ENCODE measurements around the gene ARHGAP40. TPM values are rescaled to one million over a fixed set of nuclear protein-coding genes. Genes with fewer than 3 reads are reported as not detected.

Gene ARHGAP40
- total and polyA plus RNA-seq, 2 donors (not counting 3 experiments of a cell fraction or from before 2014, with no cell fraction given) = 0.18 to 0.20 TPM

GRCh38 chr20:38590676-38591473 lies 10.7 kb upstream of the ARHGAP40 start:
- FAIRE-seq = no peak
- intact Hi-C loops (cut with micrococcal nuclease) = no loop called here
- Histone ChIP-seq H3K79me2 (ENCODE audit: control insufficient read depth, insufficient read depth, low read length) (no peaks in the 10 kb centered on the region), H3K36me3 (ENCODE audit: control insufficient read depth in 2 of 2, extremely low read depth in 1 of 2, insufficient read depth in 2 of 2, low read length in 2 of 2) (no peaks in the 10 kb centered on the region), H2AFZ (ENCODE audit: low read depth, low read length) (no peak overlapping the region), H3K9me3 (replicated peaks; ENCODE audit: control insufficient read depth, insufficient read depth, low read length) (no peaks in the 10 kb centered on the region), H3K27me3 (ENCODE audit: control insufficient read depth in 2 of 2, insufficient read depth in 2 of 2, low read length in 2 of 2) (no peaks in the 10 kb centered on the region), H3K27ac (ENCODE audit: insufficient read depth, low read depth, low read length) (no peak overlapping the region), H3K4me3 (replicated peaks in 1 of 3; ENCODE audit: insufficient read depth in 1 of 3, low read depth in 1 of 3, low read length in 3 of 3) (no peak overlapping the region), H4K20me1 (replicated peaks; ENCODE audit: control insufficient read depth, extremely low read depth, insufficient read depth, low read length) (no peaks in the 10 kb centered on the region), H3K4me2 (ENCODE audit: insufficient read depth, low read length) (no peak overlapping the region), H3K9ac (replicated peaks; ENCODE audit: extremely low read depth, insufficient read depth, low read length) (no peak overlapping the region), H3K9me1 (replicated peaks; ENCODE audit: control insufficient read depth, extremely low read depth, insufficient read depth, low read length) (no peaks in the 10 kb centered on the region), H3K4me1 (ENCODE audit: control insufficient read depth, extremely low read depth, insufficient read depth, low read length) (no peaks in the 10 kb centered on the region)
- BruUV-seq (replicated peaks) = no TSS peak
- dilution Hi-C loops (cut with MboI; ENCODE audit: extremely low pct_ligation_motif_present, low sequenced_read_pairs) = no loop called here
- no peak for DNase-seq (ENCODE audit: low read depth, low spot score)
- ChIA-PET POLR2A (no interaction called here), CTCF (no interaction called here)
- TF ChIP-seq CTCF (IDR thresholded peaks at IDR 0.05; ENCODE audit: extremely low read depth in 1 of 2, insufficient read depth in 1 of 2, low read depth in 1 of 2, low read length in 2 of 2) (no peak), MYC (IDR thresholded peaks at IDR 0.05; ENCODE audit: low read depth, low read length) (no peak), MAX (IDR thresholded peaks at IDR 0.05; ENCODE audit: insufficient read depth, insufficient read length) (no peak), JUN (IDR thresholded peaks at IDR 0.05; ENCODE audit: borderline replicate concordance, insufficient read depth, insufficient read length, low read depth) (no peak), GATA2 (IDR thresholded peaks at IDR 0.05; ENCODE audit: insufficient read depth, insufficient read length, low read depth, low read length) (no peak), POLR2AphosphoS5 (IDR thresholded peaks at IDR 0.05; ENCODE audit: insufficient read depth, low read depth, low read length) (no peak), EZH2 (IDR thresholded peaks at IDR 0.05; ENCODE audit: borderline replicate concordance, low read depth, low read length, severe bottlenecking) (no peak), POLR2A (IDR thresholded peaks at IDR 0.05; ENCODE audit: low read depth, low read length) (no peak), FOS (IDR thresholded peaks at IDR 0.05; ENCODE audit: borderline replicate concordance, insufficient read depth, low read length) (no peak)

Measured in endothelial cell of umbilical vein (primary cell).